Naive thymus-derived CD4-positive, alpha-beta T cell (primary cell): ENCODE results near the gene SYDE2. TPM values are rescaled to one million over a fixed set of nuclear protein-coding genes. Genes with fewer than 3 reads are reported as not detected.

ENCODE experiments used
- ATAC-seq: fragments of 150-1000 bp; cut with Tn5 transposase; 2 replicates; pipeline ENCODE4 v1.10.0; 2021; ENCODE audit warnings: mild to moderate bottlenecking, moderate library complexity
- CTCF ChIA-PET: fragments of 350-600 bp; sonication (Branson Sonifier 250); formaldehyde crosslinking; loops from one replicate; lab custom pipeline; 2021; ENCODE audit warnings: antibody characterized with exemption; lab: Charles Lee
- POLR2A ChIA-PET: fragments of 350-600 bp; sonication (Branson Sonifier 250); formaldehyde crosslinking; loops from one replicate; lab custom pipeline; 2021; ENCODE audit warnings: antibody characterized with exemption, inconsistent platforms; lab: Charles Lee
- DNase-seq, 9 donors: peaks; one replicate each; pipeline versions ENCODE4 v3.0.0 to v3.0.0-alpha.2; 2020 to 2022; ENCODE audit warnings: mixed read lengths in 1 of 9
- H3K27ac ChIP-seq: one replicate; pipeline ENCODE4 v1.7.0; 2013; ENCODE audit warnings: mild to moderate bottlenecking, low read depth, low read length, moderate library complexity
- H3K27me3 ChIP-seq, 2 donors: one replicate each; pipeline ENCODE4 v1.7.0; 2013; ENCODE audit warnings: low read length in 2 of 2, mild to moderate bottlenecking in 2 of 2, moderate library complexity in 2 of 2; ENCODE audit not compliant: control insufficient read depth in 2 of 2, insufficient read depth in 2 of 2
- H3K36me3 ChIP-seq, 3 experiments: 1 replicate in 2 of 3; 2 replicates in 1 of 3; pipeline ENCODE4 v1.7.0; 2013; ENCODE audit warnings: low read length in 3 of 3, mild to moderate bottlenecking in 3 of 3, moderate library complexity in 1 of 3; ENCODE audit not compliant: insufficient read depth in 3 of 3, control insufficient read depth in 2 of 3
- H3K4me1 ChIP-seq, 2 donors: one replicate each; pipeline ENCODE4 v1.7.0; 2013; ENCODE audit warnings: low read length in 2 of 2, mild to moderate bottlenecking in 2 of 2, moderate library complexity in 1 of 2; ENCODE audit not compliant: control insufficient read depth in 2 of 2, insufficient read depth in 2 of 2
- H3K4me3 ChIP-seq: 2 replicates; pipeline ENCODE4 v1.7.0; 2013; ENCODE audit warnings: mild to moderate bottlenecking, low read length
- H3K9me3 ChIP-seq, 3 experiments: 1 replicate in 2 of 3; 2 replicates in 1 of 3; pipeline ENCODE4 v1.7.0; 2013; ENCODE audit warnings: low read length in 3 of 3; ENCODE audit not compliant: control insufficient read depth in 2 of 3
- H3K27ac Mint-ChIP-seq, 9 donors: one replicate each; pipeline ENCODE4 v1.8.0; 2020 to 2022; ENCODE audit warnings: mixed read lengths in 9 of 9, mild to moderate bottlenecking in 8 of 9, moderate library complexity in 5 of 9, inconsistent platforms in 2 of 9
- H3K27me3 Mint-ChIP-seq, 5 donors: one replicate each; pipeline ENCODE4 v1.8.0; 2021 to 2022; ENCODE audit warnings: mixed read lengths in 5 of 5, mild to moderate bottlenecking in 1 of 5
- H3K36me3 Mint-ChIP-seq, 5 donors: one replicate each; pipeline ENCODE4 v1.8.0; 2020 to 2022; ENCODE audit warnings: mixed read lengths in 5 of 5, mild to moderate bottlenecking in 3 of 5, inconsistent platforms in 1 of 5
- H3K4me1 Mint-ChIP-seq, 7 donors: one replicate each; pipeline ENCODE4 v1.8.0; 2020 to 2022; ENCODE audit warnings: mixed read lengths in 7 of 7, mild to moderate bottlenecking in 3 of 7, inconsistent platforms in 1 of 7
- H3K4me3 Mint-ChIP-seq, 10 donors: one replicate each; pipeline ENCODE4 v1.8.0; 2020 to 2022; ENCODE audit warnings: mild to moderate bottlenecking in 10 of 10, mixed read lengths in 10 of 10, moderate library complexity in 6 of 10, inconsistent platforms in 2 of 10
- H3K9me3 Mint-ChIP-seq, 11 donors: one replicate each; pipeline ENCODE4 v1.8.0; 2020 to 2022; ENCODE audit warnings: mixed read lengths in 11 of 11, mild to moderate bottlenecking in 4 of 11, inconsistent platforms in 1 of 11, moderate library complexity in 1 of 11
- intact Hi-C, 2 donors: fragments of 100-400 bp; cut with micrococcal nuclease; formaldehyde crosslinking; loops; one replicate each; pipeline ENCODE4 v1.15.1; 2023
- polyA plus RNA-seq, 2 donors: library from polyadenylated mRNA; unstranded; fragments of 300-500 nt; fragmentation: Illumina TruSeq; gene quantifications; one replicate each; pipeline ENCODE4 v1.2.3, GENCODE V29; 2021
- total RNA-seq, 6 experiments: library from RNA in 5 of 6; stranded (reverse) in 5 of 6; gene quantifications; 1 replicate in 5 of 6; 2 replicates in 1 of 6; pipeline ENCODE4 v1.2.3 and lab custom pipeline; 2021 to 2026

The SYDE2 gene
- total and polyA plus RNA-seq, 7 experiments from 2014 or later: 1.2 to 9.1 (median 5.7) TPM

- no peaks in the 10 kb centered on the region for H3K4me1 Mint-ChIP-seq
- ChIA-PET CTCF (no interaction called here), POLR2A (no interaction called here)
- DNase-seq: no peak
- intact Hi-C loops: no loop called here
- Histone ChIP-seq H3K27me3 (no peaks in the 10 kb centered on the region), H3K9me3 (no peaks in the 10 kb centered on the region), H3K4me3 (no peak overlapping the region), H3K27ac (no peak overlapping the region), H3K4me1 (no peaks in the 10 kb centered on the region), H3K36me3 (no peaks in the 10 kb centered on the region)
- no peak overlapping the region for H3K4me3 Mint-ChIP-seq
- no peaks in the 10 kb centered on the region for H3K9me3 Mint-ChIP-seq
- peaks cover 0 to 18% (median 0%) of the 10 kb centered on the region in 5 donors for H3K27me3 Mint-ChIP-seq
- no peak for ATAC-seq
- H3K36me3 Mint-ChIP-seq: no peaks in the 10 kb centered on the region
- H3K27ac Mint-ChIP-seq: no peak overlapping the region
These were observed 68.6 kb downstream of the SYDE2 start for GRCh38 chr1:85132078-85132720.

DNA sequence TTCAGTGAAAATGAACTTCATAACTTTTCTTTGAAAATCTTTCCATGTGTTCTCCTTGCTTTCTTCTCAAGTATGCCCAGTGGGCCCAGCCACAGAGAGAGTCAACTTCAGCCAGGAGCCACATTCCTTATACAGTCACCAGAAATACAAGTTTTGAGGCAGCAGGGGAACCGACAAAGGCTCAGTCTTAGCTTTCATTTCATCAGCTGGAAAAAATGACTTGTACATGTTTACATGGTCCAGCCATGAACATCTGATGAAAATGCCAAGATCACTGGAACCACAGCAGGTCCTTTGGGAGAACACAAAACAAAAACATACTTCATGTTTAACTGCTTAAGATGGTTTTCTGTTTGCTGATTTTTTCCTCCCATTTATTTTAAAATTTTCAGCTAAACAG lies 72.5 kb downstream of the SYDE2 start:
- DNase-seq: no peak
- no peak overlapping the region for H3K4me3 Mint-ChIP-seq
- ATAC-seq: no peak
- H3K36me3 Mint-ChIP-seq: no peaks in the 10 kb centered on the region
- no peaks in the 10 kb centered on the region for H3K9me3 Mint-ChIP-seq
- no peaks in the 10 kb centered on the region for H3K27me3 ChIP-seq
- no peak overlapping the region for H3K27ac ChIP-seq
- peaks cover 0 to 4% (median 0%) of the 10 kb centered on the region in 7 donors for H3K4me1 Mint-ChIP-seq
- ChIA-PET POLR2A (no interaction called here), CTCF (no interaction called here)
- intact Hi-C loops: no loop called here
- no peak overlapping the region for H3K27ac Mint-ChIP-seq
- H3K36me3 ChIP-seq: no peaks in the 10 kb centered on the region
- no peaks in the 10 kb centered on the region for H3K9me3 ChIP-seq
- no peaks in the 10 kb centered on the region for H3K4me1 ChIP-seq
- peaks cover 0 to 28% (median 0%) of the 10 kb centered on the region in 5 donors for H3K27me3 Mint-ChIP-seq
- no peak overlapping the region for H3K4me3 ChIP-seq

DNA sequence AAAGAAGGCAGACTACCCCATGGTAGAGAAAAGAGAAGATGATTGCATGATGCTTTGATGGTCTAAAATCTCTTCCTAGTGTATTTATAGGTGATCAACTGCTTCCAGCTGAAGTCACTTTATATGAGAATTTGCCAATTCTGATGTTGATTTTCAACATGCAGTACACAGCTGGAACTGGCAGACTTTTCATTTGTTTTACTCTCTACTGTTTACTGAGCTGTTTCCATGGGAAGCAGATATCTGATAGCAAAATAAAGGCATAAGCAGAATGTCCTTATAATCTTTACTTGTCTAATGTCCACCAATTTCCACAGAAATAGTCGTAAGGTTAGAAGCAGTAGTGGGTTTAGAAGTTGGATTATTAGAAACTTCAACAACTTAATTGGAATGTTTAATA lies 74.9 kb downstream of the SYDE2 start:
- no peak for DNase-seq
- Histone ChIP-seq H3K9me3 (no peaks in the 10 kb centered on the region), H3K36me3 (no peaks in the 10 kb centered on the region), H3K27ac (no peak overlapping the region), H3K4me1 (no peaks in the 10 kb centered on the region), H3K27me3 (no peaks in the 10 kb centered on the region), H3K4me3 (no peak overlapping the region)
- intact Hi-C loops: no loop called here
- Mint-ChIP-seq H3K27me3 (peaks cover 0 to 23% (median 2%) of the 10 kb centered on the region in 5 donors), H3K27ac (no peak overlapping the region), H3K4me3 (no peak overlapping the region), H3K36me3 (no peaks in the 10 kb centered on the region), H3K4me1 (peaks cover 0 to 4% (median 0%) of the 10 kb centered on the region in 7 donors), H3K9me3 (no peaks in the 10 kb centered on the region)
- ChIA-PET CTCF (interaction anchor here (1.1 kb wide), 1 partner anchor 105 kb away, joined by 3 read pairs; no protein-coding TSS in a partner anchor), POLR2A (no interaction called here)
- ATAC-seq: no peak

GRCh38 chr1:85124091-85124490 lies 76.7 kb downstream of the SYDE2 start:
- POLR2A ChIA-PET: no interaction called here
- peaks cover 0 to 4% (median 0%) of the 10 kb centered on the region in 7 donors for H3K4me1 Mint-ChIP-seq
- H3K27ac ChIP-seq: no peak overlapping the region
- no peak overlapping the region for H3K4me3 ChIP-seq
- DNase-seq (no peak), ATAC-seq (no peak)
- H3K4me1 ChIP-seq: no peaks in the 10 kb centered on the region
- H3K9me3 ChIP-seq: no peaks in the 10 kb centered on the region
- H3K9me3 Mint-ChIP-seq: no peaks in the 10 kb centered on the region
- no peak overlapping the region for H3K27ac Mint-ChIP-seq
- H3K36me3 Mint-ChIP-seq: no peaks in the 10 kb centered on the region
- CTCF ChIA-PET: interaction anchor here (0.7 kb wide), 1 partner anchor 90 kb away, joined by 3 read pairs; no protein-coding TSS in a partner anchor
- H3K36me3 ChIP-seq: no peaks in the 10 kb centered on the region
- intact Hi-C loops: no loop called here
- H3K27me3 ChIP-seq: no peaks in the 10 kb centered on the region
- H3K4me3 Mint-ChIP-seq: no peak overlapping the region
- peaks cover 0 to 31% (median 3%) of the 10 kb centered on the region in 5 donors for H3K27me3 Mint-ChIP-seq

GRCh38 chr1:85122169-85122568 lies 78.6 kb downstream of the SYDE2 start:
- H3K9me3 ChIP-seq: no peaks in the 10 kb centered on the region
- no peak for ATAC-seq
- no peak overlapping the region for H3K4me3 Mint-ChIP-seq
- no peak for DNase-seq
- peaks cover 0 to 4% (median 0%) of the 10 kb centered on the region in 7 donors for H3K4me1 Mint-ChIP-seq
- H3K27me3 ChIP-seq: no peaks in the 10 kb centered on the region
- no peak overlapping the region for H3K27ac Mint-ChIP-seq
- H3K9me3 Mint-ChIP-seq: no peaks in the 10 kb centered on the region
- H3K27me3 Mint-ChIP-seq: peaks cover 0 to 23% (median 4%) of the 10 kb centered on the region in 5 donors
- no peak overlapping the region for H3K27ac ChIP-seq
- H3K36me3 ChIP-seq: no peaks in the 10 kb centered on the region
- no peaks in the 10 kb centered on the region for H3K4me1 ChIP-seq
- ChIA-PET CTCF (no interaction called here), POLR2A (no interaction called here)
- intact Hi-C loops: no loop called here
- no peak overlapping the region for H3K4me3 ChIP-seq
- no peaks in the 10 kb centered on the region for H3K36me3 Mint-ChIP-seq

GRCh38 chr1:85121744-85122143 lies 79.1 kb downstream of the SYDE2 start:
- Histone ChIP-seq H3K4me3 (no peak overlapping the region), H3K9me3 (no peaks in the 10 kb centered on the region), H3K27me3 (no peaks in the 10 kb centered on the region), H3K27ac (no peak overlapping the region), H3K36me3 (no peaks in the 10 kb centered on the region), H3K4me1 (no peaks in the 10 kb centered on the region)
- H3K9me3 Mint-ChIP-seq: no peaks in the 10 kb centered on the region
- peaks cover 1 to 21% (median 4%) of the 10 kb centered on the region in 5 donors for H3K27me3 Mint-ChIP-seq
- DNase-seq (no peak), ATAC-seq (no peak)
- intact Hi-C loops: no loop called here
- ChIA-PET POLR2A (no interaction called here), CTCF (no interaction called here)
- H3K36me3 Mint-ChIP-seq: no peaks in the 10 kb centered on the region
- H3K27ac Mint-ChIP-seq: no peak overlapping the region
- H3K4me3 Mint-ChIP-seq: no peak overlapping the region
- peaks cover 0 to 2% (median 0%) of the 10 kb centered on the region in 7 donors for H3K4me1 Mint-ChIP-seq

DNA sequence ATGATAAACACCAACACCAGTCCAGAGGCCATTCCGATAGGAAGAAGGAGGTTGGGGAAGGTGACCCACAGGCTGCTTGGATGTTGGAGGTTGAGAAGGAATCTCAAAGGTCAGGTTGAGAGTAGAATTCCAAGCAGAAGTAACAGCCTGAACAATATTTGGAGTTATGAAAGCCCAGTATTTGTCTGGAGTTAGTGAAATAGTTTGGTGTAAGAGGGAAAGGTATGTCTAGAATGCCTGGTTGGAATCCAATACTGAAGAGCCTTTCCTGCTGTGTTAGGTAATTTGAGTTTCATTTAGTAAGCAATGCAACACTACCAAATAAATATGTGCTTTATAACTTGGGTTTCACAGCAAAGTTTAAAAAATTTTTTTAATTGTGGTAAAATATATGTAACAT lies 82.1 kb downstream of the SYDE2 start:
- H3K4me1 Mint-ChIP-seq: peaks cover 0 to 5% (median 0%) of the 10 kb centered on the region in 7 donors
- no peak overlapping the region for H3K27ac ChIP-seq
- no peak overlapping the region for H3K4me3 Mint-ChIP-seq
- peaks cover 4 to 19% (median 7%) of the 10 kb centered on the region in 5 donors for H3K27me3 Mint-ChIP-seq
- no peak overlapping the region for H3K4me3 ChIP-seq
- H3K27ac Mint-ChIP-seq: no peak overlapping the region
- no peaks in the 10 kb centered on the region for H3K36me3 Mint-ChIP-seq
- intact Hi-C loops: no loop called here
- H3K9me3 Mint-ChIP-seq: no peaks in the 10 kb centered on the region
- no peaks in the 10 kb centered on the region for H3K27me3 ChIP-seq
- ATAC-seq (no peak), DNase-seq (no peak)
- ChIA-PET CTCF (no interaction called here), POLR2A (no interaction called here)
- H3K36me3 ChIP-seq: no peaks in the 10 kb centered on the region
- H3K9me3 ChIP-seq: no peaks in the 10 kb centered on the region
- no peaks in the 10 kb centered on the region for H3K4me1 ChIP-seq
